Measurements from ENCODE around the gene MAST4.

MAST4 gene

GRCh38 chr5:67058998-67059743 is 463.0 kb downstream of the MAST4 start:
- DNase-seq = no peak

GRCh38 chr5:67059744-67060490 is 463.7 kb downstream of the MAST4 start:
- DNase-seq = no peak

- no peak for DNase-seq
These were observed 465.3 kb downstream of the MAST4 start for GRCh38 chr5:67061511-67061910.

GRCh38 chr5:67063055-67063454 is 466.9 kb downstream of the MAST4 start:
- no peak for DNase-seq

- no peak for DNase-seq
These were observed 467.6 kb downstream of the MAST4 start for GRCh38 chr5:67063791-67064190.

- no peak for DNase-seq
These were observed 469.0 kb downstream of the MAST4 start for GRCh38 chr5:67065237-67065636.

- no peak for DNase-seq
These were observed 469.5 kb downstream of the MAST4 start for GRCh38 chr5:67065696-67066095.

GRCh38 chr5:67066815-67067214 is 470.6 kb downstream of the MAST4 start:
- no peak for DNase-seq

GRCh38 chr5:67073045-67073680 is 477.0 kb downstream of the MAST4 start:
- no peak for DNase-seq

GRCh38 chr5:67077296-67077695 is 481.1 kb downstream of the MAST4 start:
- no peak for DNase-seq

- no peak for DNase-seq
These were observed 485.1 kb downstream of the MAST4 start for GRCh38 chr5:67081261-67081660.

- DNase-seq = no peak
These were observed 486.7 kb downstream of the MAST4 start for GRCh38 chr5:67082941-67083340.

GRCh38 chr5:67085616-67086015 is 489.4 kb downstream of the MAST4 start:
- DNase-seq = no peak

GRCh38 chr5:67089200-67089725 is 493.1 kb downstream of the MAST4 start:
- DNase-seq = no peak

GRCh38 chr5:67090040-67090439 is 493.8 kb downstream of the MAST4 start:
- no peak for DNase-seq

- DNase-seq = no peak
These were observed 494.4 kb downstream of the MAST4 start for GRCh38 chr5:67090593-67090992.

GRCh38 chr5:67092535-67092934 is 496.3 kb downstream of the MAST4 start:
- no peak for DNase-seq

GRCh38 chr5:67093279-67093678 is 497.1 kb downstream of the MAST4 start:
- no peak for DNase-seq

GRCh38 chr5:67094476-67095300 is 498.5 kb downstream of the MAST4 start:
- DNase-seq = no peak

GRCh38 chr5:67095346-67096171 is 499.4 kb downstream of the MAST4 start:
- DNase-seq = no peak

GRCh38 chr5:67098656-67099055 is 502.5 kb downstream of the MAST4 start:
- DNase-seq = no peak

- DNase-seq = no peak
These were observed 504.1 kb downstream of the MAST4 start for GRCh38 chr5:67100301-67100700.
